Liver (tissue), 3 donors: ENCODE data around the gene BTF3.

Experiments used
- FOXA1 ChIP-seq: IDR thresholded peaks from 2 replicates; pipeline ENCODE4 v1.6.1; 2016; ENCODE audit warnings: antibody characterized with exemption
- RAD21 ChIP-seq, 2 donors: IDR thresholded peaks; 2 replicates each; pipeline ENCODE4 v1.6.1; 2016; ENCODE audit warnings: antibody characterized with exemption in 2 of 2, mild to moderate bottlenecking in 2 of 2
- TAF1 ChIP-seq: conservative IDR thresholded peaks from 2 replicates; pipeline ENCODE4 v1.6.1; 2016; ENCODE audit warnings: antibody characterized with exemption, mild to moderate bottlenecking
- YY1 ChIP-seq: IDR thresholded peaks from 2 replicates; pipeline ENCODE4 v1.6.1; 2016; ENCODE audit warnings: antibody characterized with exemption, mild to moderate bottlenecking
- TF ChIP-seq, protein P1 (sequence below): IDR thresholded peaks from 2 replicates; pipeline ENCODE4 v1.6.1; 2016; ENCODE audit warnings: antibody characterized with exemption
- TF ChIP-seq, protein P2 (sequence below): fragments of 150-350 bp; IDR thresholded peaks from 2 replicates; pipeline ENCODE4 v1.5.1; 2017; ENCODE audit warnings: improper control_type of control experiment, low read depth, low read length; ENCODE audit not compliant: missing input control
- TF ChIP-seq, protein P3 (sequence below): IDR thresholded peaks from 2 replicates; pipeline ENCODE4 v1.6.1; 2016; ENCODE audit warnings: antibody characterized with exemption
- donor health status: healthy.
- donor health status: healthy.

GRCh38 chr5:73469878-73470277, 28.4 kb upstream of the BTF3 start:
- TF ChIP-seq, protein P1, sequence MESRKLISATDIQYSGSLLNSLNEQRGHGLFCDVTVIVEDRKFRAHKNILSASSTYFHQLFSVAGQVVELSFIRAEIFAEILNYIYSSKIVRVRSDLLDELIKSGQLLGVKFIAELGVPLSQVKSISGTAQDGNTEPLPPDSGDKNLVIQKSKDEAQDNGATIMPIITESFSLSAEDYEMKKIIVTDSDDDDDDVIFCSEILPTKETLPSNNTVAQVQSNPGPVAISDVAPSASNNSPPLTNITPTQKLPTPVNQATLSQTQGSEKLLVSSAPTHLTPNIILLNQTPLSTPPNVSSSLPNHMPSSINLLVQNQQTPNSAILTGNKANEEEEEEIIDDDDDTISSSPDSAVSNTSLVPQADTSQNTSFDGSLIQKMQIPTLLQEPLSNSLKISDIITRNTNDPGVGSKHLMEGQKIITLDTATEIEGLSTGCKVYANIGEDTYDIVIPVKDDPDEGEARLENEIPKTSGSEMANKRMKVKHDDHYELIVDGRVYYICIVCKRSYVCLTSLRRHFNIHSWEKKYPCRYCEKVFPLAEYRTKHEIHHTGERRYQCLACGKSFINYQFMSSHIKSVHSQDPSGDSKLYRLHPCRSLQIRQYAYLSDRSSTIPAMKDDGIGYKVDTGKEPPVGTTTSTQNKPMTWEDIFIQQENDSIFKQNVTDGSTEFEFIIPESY = no peak
- TF ChIP-seq, protein P2, sequence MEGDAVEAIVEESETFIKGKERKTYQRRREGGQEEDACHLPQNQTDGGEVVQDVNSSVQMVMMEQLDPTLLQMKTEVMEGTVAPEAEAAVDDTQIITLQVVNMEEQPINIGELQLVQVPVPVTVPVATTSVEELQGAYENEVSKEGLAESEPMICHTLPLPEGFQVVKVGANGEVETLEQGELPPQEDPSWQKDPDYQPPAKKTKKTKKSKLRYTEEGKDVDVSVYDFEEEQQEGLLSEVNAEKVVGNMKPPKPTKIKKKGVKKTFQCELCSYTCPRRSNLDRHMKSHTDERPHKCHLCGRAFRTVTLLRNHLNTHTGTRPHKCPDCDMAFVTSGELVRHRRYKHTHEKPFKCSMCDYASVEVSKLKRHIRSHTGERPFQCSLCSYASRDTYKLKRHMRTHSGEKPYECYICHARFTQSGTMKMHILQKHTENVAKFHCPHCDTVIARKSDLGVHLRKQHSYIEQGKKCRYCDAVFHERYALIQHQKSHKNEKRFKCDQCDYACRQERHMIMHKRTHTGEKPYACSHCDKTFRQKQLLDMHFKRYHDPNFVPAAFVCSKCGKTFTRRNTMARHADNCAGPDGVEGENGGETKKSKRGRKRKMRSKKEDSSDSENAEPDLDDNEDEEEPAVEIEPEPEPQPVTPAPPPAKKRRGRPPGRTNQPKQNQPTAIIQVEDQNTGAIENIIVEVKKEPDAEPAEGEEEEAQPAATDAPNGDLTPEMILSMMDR = no peak
- TF ChIP-seq YY1 = no peak
- no peak for TF ChIP-seq TAF1
- TF ChIP-seq FOXA1 = no peak
- TF ChIP-seq RAD21 (IDR thresholded peaks at IDR 0.05) = no peak
- TF ChIP-seq, protein P3, sequence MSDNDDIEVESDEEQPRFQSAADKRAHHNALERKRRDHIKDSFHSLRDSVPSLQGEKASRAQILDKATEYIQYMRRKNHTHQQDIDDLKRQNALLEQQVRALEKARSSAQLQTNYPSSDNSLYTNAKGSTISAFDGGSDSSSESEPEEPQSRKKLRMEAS = no peak
